ENCODE results near the gene NUMBL. TPM values are rescaled to one million over a fixed set of nuclear protein-coding genes. Genes with fewer than 3 reads are reported as not detected.

NUMBL gene
- total RNA-seq, 1 experiment from 2014 or later: 41.7 TPM

DNA sequence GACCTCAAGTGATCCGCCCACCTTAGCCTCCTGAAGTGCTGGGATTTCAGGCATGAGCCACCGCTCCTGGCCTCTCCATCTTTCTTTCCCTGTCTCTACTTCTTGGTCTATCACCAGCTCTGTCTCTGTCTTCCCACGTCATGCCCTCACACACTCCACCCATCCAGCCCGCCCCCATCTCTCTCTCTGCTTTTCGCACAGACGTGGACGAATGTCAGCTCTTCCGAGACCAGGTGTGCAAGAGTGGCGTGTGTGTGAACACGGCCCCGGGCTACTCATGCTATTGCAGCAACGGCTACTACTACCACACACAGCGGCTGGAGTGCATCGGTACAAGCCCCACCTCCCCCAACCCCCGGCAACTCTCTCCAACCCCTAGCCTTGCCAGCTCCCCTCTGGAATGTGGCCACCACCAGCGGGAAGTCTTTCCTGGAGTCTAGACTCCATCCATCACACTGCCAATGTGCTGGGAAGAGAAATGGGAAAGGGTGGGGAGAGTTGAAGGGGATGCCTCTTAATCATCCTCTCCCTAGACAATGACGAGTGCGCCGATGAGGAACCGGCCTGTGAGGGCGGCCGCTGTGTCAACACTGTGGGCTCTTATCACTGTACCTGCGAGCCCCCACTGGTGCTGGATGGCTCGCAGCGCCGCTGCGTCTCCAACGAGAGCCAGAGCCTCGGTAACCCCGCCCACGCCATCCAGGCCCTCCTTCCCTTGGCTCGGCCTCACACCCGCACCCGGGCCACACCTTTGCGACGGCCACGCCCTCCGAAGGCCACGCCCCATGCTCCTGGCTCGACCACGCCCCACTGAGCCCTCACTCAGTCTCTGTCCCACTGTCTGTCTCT is 66.8 kb downstream of the NUMBL start:
- Histone ChIP-seq H4K20me1 (ENCODE audit: insufficient read depth) (no peaks in the 10 kb centered on the region), H3K4me3 (replicated peaks in 1 of 2; ENCODE audit: low read depth in 1 of 2, low read length in 2 of 2) (no peak overlapping the region), H3K79me2 (ENCODE audit: insufficient read depth, low read length) (peaks cover 3% of the 10 kb centered on the region; the same call in 1 of the 2 replicates), H3K27ac (ENCODE audit: low read depth, low read length) (peak overlapping the region; percentile 55), H2AFZ (ENCODE audit: low read depth, low read length, poor library complexity, severe bottlenecking) (no peak overlapping the region), H3K9ac (ENCODE audit: low read length) (peak overlapping the region; percentile 43), H3K36me3 (ENCODE audit: control insufficient read depth in 1 of 2, insufficient read depth in 2 of 2, low read length in 2 of 2) (peaks cover 33 to 41% of the 10 kb centered on the region in 2 experiments; a peak in 3 of 4 replicates), H3K9me3 (ENCODE audit: control insufficient read depth in 1 of 2, insufficient read depth in 1 of 2, low read depth in 1 of 2, low read length in 2 of 2) (no peaks in the 10 kb centered on the region), H3K27me3 (ENCODE audit: insufficient read depth, low read length) (no peaks in the 10 kb centered on the region), H3K4me2 (ENCODE audit: low read length) (peak overlapping the region; percentile 55), H3K4me1 (ENCODE audit: control insufficient read depth in 1 of 2, insufficient read depth in 2 of 2, low read length in 2 of 2) (peaks cover 14 to 20% of the 10 kb centered on the region in 2 experiments), H3K9me2 (ENCODE audit: insufficient read depth) (no peaks in the 10 kb centered on the region)
- intact Hi-C loops (cut with micrococcal nuclease): no loop called here
- ATAC-seq (peak; percentile 96), DNase-seq (ENCODE audit: low read depth, low spot score) (peak; percentile 80)
- RAD21 ChIA-PET (ENCODE audit: low non-redundant PET in 1 of 2, low total read pairs in 2 of 2, uncharacterized antibody in 2 of 2, unreplicated experiment in 2 of 2): interaction anchor here in 1 of 2 experiments (1.0 kb wide), 1 partner anchor 19 kb away, joined by 3 read pairs; no protein-coding TSS in a partner anchor
- POLR2A ChIA-PET: interaction anchor here (0.6 kb wide), 1 partner anchor 9 kb away, joined by 3 read pairs; no protein-coding TSS in a partner anchor
- CTCF ChIA-PET: interaction anchor here (0.5 to 1.2 kb wide), 2 partner anchors 83 to 318 kb away, joined by 3 to 4 read pairs; no protein-coding TSS in a partner anchor
- no TSS peak for BruUV-seq (replicated peaks)
- no peak for TF ChIP-seq POLR2A (IDR thresholded peaks at IDR 0.05; ENCODE audit: borderline replicate concordance, extremely low read depth, insufficient read depth, insufficient read length)
- peak; percentile 87 for TF ChIP-seq EGR1 (IDR thresholded peaks at IDR 0.05; ENCODE audit: low read depth)
- no peak for TF ChIP-seq FOSL1 (IDR thresholded peaks at IDR 0.05; ENCODE audit: low read depth)
- TF ChIP-seq TCF7L2 (IDR thresholded peaks at IDR 0.05; ENCODE audit: borderline replicate concordance, extremely low read depth, insufficient read depth, insufficient read length): no peak
- no peak for TF ChIP-seq ZFX (IDR thresholded peaks at IDR 0.05)
- TF ChIP-seq ATF3 (IDR thresholded peaks at IDR 0.05): no peak
- TF ChIP-seq, protein P1, sequence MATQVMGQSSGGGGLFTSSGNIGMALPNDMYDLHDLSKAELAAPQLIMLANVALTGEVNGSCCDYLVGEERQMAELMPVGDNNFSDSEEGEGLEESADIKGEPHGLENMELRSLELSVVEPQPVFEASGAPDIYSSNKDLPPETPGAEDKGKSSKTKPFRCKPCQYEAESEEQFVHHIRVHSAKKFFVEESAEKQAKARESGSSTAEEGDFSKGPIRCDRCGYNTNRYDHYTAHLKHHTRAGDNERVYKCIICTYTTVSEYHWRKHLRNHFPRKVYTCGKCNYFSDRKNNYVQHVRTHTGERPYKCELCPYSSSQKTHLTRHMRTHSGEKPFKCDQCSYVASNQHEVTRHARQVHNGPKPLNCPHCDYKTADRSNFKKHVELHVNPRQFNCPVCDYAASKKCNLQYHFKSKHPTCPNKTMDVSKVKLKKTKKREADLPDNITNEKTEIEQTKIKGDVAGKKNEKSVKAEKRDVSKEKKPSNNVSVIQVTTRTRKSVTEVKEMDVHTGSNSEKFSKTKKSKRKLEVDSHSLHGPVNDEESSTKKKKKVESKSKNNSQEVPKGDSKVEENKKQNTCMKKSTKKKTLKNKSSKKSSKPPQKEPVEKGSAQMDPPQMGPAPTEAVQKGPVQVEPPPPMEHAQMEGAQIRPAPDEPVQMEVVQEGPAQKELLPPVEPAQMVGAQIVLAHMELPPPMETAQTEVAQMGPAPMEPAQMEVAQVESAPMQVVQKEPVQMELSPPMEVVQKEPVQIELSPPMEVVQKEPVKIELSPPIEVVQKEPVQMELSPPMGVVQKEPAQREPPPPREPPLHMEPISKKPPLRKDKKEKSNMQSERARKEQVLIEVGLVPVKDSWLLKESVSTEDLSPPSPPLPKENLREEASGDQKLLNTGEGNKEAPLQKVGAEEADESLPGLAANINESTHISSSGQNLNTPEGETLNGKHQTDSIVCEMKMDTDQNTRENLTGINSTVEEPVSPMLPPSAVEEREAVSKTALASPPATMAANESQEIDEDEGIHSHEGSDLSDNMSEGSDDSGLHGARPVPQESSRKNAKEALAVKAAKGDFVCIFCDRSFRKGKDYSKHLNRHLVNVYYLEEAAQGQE (IDR thresholded peaks at IDR 0.05; ENCODE audit: low read depth): no peak
- no peak for TF ChIP-seq ZBTB33 (IDR thresholded peaks at IDR 0.05; ENCODE audit: extremely low read depth, insufficient replicate concordance, low read length)
- TF ChIP-seq RAD21 (IDR thresholded peaks at IDR 0.05; ENCODE audit: low read depth): no peak
- TF ChIP-seq JUND (IDR thresholded peaks at IDR 0.05): no peak
- TF ChIP-seq SIN3A (IDR thresholded peaks at IDR 0.05; ENCODE audit: low read depth): no peak
- peak; percentile 41 for TF ChIP-seq POLR2AphosphoS5 (IDR thresholded peaks at IDR 0.05; ENCODE audit: low read depth, low read length)

All from HCT116 (cell line).